WTC11 (cell line): ENCODE data around the gene MEGF11. TPM values are rescaled to one million over a fixed set of nuclear protein-coding genes. Genes with fewer than 3 reads are reported as not detected.

ENCODE experiments used
- ATAC-seq: fragments of 200-7000 bp; cut with Tn5 transposase; 2 replicates; pipeline ENCODE4 v1.10.0; 2021; ENCODE audit warnings: mild to moderate bottlenecking, moderate library complexity
- CTCF ChIA-PET: fragments of 300-600 bp; sonication (Branson Sonifier 250); formaldehyde crosslinking; loops from one replicate; lab custom pipeline; 2021; ENCODE audit warnings: antibody characterized with exemption; lab: Charles Lee
- POLR2A ChIA-PET: fragments of 350-600 bp; sonication (Branson Sonifier 250); formaldehyde crosslinking; loops from one replicate; lab custom pipeline; 2021; ENCODE audit warnings: antibody characterized with exemption; lab: Charles Lee
- DNase-seq: peaks from one replicate; pipeline ENCODE4 v3.0.0; 2021; ENCODE audit warnings: low spot score
- H3K27ac Mint-ChIP-seq: 2 replicates; pipeline ENCODE4 v1.8.0; 2021; ENCODE audit warnings: mixed read lengths
- H3K27me3 Mint-ChIP-seq: 2 replicates; pipeline ENCODE4 v1.8.0; 2021; ENCODE audit warnings: low read depth, mild to moderate bottlenecking, moderate library complexity, mixed read lengths
- H3K36me3 Mint-ChIP-seq: 2 replicates; pipeline ENCODE4 v1.8.0; 2021; ENCODE audit warnings: mixed read lengths
- H3K4me1 Mint-ChIP-seq: 2 replicates; pipeline ENCODE4 v1.8.0; 2022; ENCODE audit warnings: mixed read lengths
- H3K4me3 Mint-ChIP-seq: 2 replicates; pipeline ENCODE4 v1.8.0; 2021; ENCODE audit warnings: mild to moderate bottlenecking, moderate library complexity, mixed read lengths
- H3K9me3 Mint-ChIP-seq: 2 replicates; pipeline ENCODE4 v1.8.0; 2021; ENCODE audit warnings: mixed read lengths
- CREB1 ChIP-seq: sonication (generic); formaldehyde crosslinking; IDR thresholded peaks from 2 replicates; pipeline ENCODE4 v1.8.0; 2023; ENCODE audit warnings: mild to moderate bottlenecking, missing genetic modification reagents
- ESRRA ChIP-seq: sonication (generic); formaldehyde crosslinking; IDR thresholded peaks from 2 replicates; pipeline ENCODE4 v1.8.1; 2022; ENCODE audit warnings: mild to moderate bottlenecking, missing genetic modification reagents, borderline replicate concordance
- GTF2I ChIP-seq: fragments of 250-450 bp; sonication (Bioruptor Pico); conservative IDR thresholded peaks from 2 replicates; pipeline ENCODE4 v1.4.0; 2021; ENCODE audit warnings: mild to moderate bottlenecking
- JAZF1 ChIP-seq: fragments of 250-450 bp; sonication (Bioruptor Pico); IDR thresholded peaks from 2 replicates; pipeline ENCODE4 v1.9.0; 2021; ENCODE audit warnings: moderate library complexity, mild to moderate bottlenecking, inconsistent platforms
- MYBL2 ChIP-seq: sonication (generic); formaldehyde crosslinking; IDR thresholded peaks from 2 replicates; pipeline ENCODE4 v1.8.1; 2023; ENCODE audit warnings: mild to moderate bottlenecking, moderate library complexity, missing genetic modification reagents
- NFATC4 ChIP-seq: fragments of 250-450 bp; sonication (Bioruptor Pico); IDR thresholded peaks from 2 replicates; pipeline ENCODE4 v1.9.0; 2021; ENCODE audit warnings: mild to moderate bottlenecking
- NFYB ChIP-seq: sonication (generic); formaldehyde crosslinking; conservative IDR thresholded peaks from 2 replicates; pipeline ENCODE4 v1.8.0; 2022; ENCODE audit warnings: low read depth, missing genetic modification reagents
- NR1H2 ChIP-seq: sonication (generic); formaldehyde crosslinking; IDR thresholded peaks from 2 replicates; pipeline ENCODE4 v1.9.0; 2021; ENCODE audit warnings: mild to moderate bottlenecking, moderate library complexity, missing genetic modification reagents
- RELA ChIP-seq: sonication (generic); formaldehyde crosslinking; IDR thresholded peaks from 2 replicates; pipeline ENCODE4 v1.8.1; 2022; ENCODE audit warnings: missing genetic modification reagents, mild to moderate bottlenecking, borderline replicate concordance
- TEAD4 ChIP-seq: sonication (generic); formaldehyde crosslinking; IDR thresholded peaks from 2 replicates; pipeline ENCODE4 v1.8.0; 2022; ENCODE audit warnings: mild to moderate bottlenecking, missing genetic modification reagents
- TP53 ChIP-seq: sonication (generic); formaldehyde crosslinking; IDR thresholded peaks from 2 replicates; pipeline ENCODE4 v1.8.1; 2023; ENCODE audit warnings: mild to moderate bottlenecking, missing genetic modification reagents
- ZBTB21 ChIP-seq: sonication (generic); formaldehyde crosslinking; IDR thresholded peaks from 2 replicates; pipeline ENCODE4 v1.8.1; 2023; ENCODE audit warnings: mild to moderate bottlenecking, missing genetic modification reagents, borderline replicate concordance
- ZNF232 ChIP-seq: sonication (generic); formaldehyde crosslinking; IDR thresholded peaks from 2 replicates; pipeline ENCODE4 v1.8.0; 2022; ENCODE audit warnings: mild to moderate bottlenecking, missing genetic modification reagents
- ZNF263 ChIP-seq: sonication (generic); formaldehyde crosslinking; IDR thresholded peaks from 2 replicates; pipeline ENCODE4 v1.8.1; 2022; ENCODE audit warnings: low read depth, mild to moderate bottlenecking, moderate library complexity, missing genetic modification reagents
- total RNA-seq: library from RNA; stranded (reverse); gene quantifications from 3 replicates; pipeline ENCODE4 v1.2.3, GENCODE V29; 2021
- TF ChIP-seq, protein P1 (sequence below): sonication (generic); formaldehyde crosslinking; IDR thresholded peaks from 2 replicates; pipeline ENCODE4 v1.8.1; 2023; ENCODE audit warnings: mild to moderate bottlenecking, missing genetic modification reagents, borderline replicate concordance
- TF ChIP-seq, protein P2 (sequence below): fragments of 250-450 bp; sonication (Bioruptor Pico); IDR thresholded peaks from 2 replicates; pipeline ENCODE4 v1.9.0; 2021; ENCODE audit warnings: mild to moderate bottlenecking
- TF ChIP-seq, protein P3 (sequence below): sonication (generic); formaldehyde crosslinking; IDR thresholded peaks from 2 replicates; pipeline ENCODE4 v1.8.1; 2023; ENCODE audit warnings: mild to moderate bottlenecking, missing genetic modification reagents
- TF ChIP-seq, protein P4 (sequence below): sonication (generic); formaldehyde crosslinking; IDR thresholded peaks from 2 replicates; pipeline ENCODE4 v1.8.1; 2023; ENCODE audit warnings: mild to moderate bottlenecking, moderate library complexity, missing genetic modification reagents
- TF ChIP-seq, protein P5 (sequence below): sonication (generic); formaldehyde crosslinking; IDR thresholded peaks from 2 replicates; pipeline ENCODE4 v1.8.0; 2022; ENCODE audit warnings: mild to moderate bottlenecking, missing genetic modification reagents
- TF ChIP-seq, protein P6 (sequence below): sonication (generic); formaldehyde crosslinking; IDR thresholded peaks from 2 replicates; pipeline ENCODE4 v1.8.0; 2022; ENCODE audit warnings: mild to moderate bottlenecking, missing genetic modification reagents
- TF ChIP-seq, protein P7 (sequence below): sonication (generic); formaldehyde crosslinking; IDR thresholded peaks from 2 replicates; pipeline ENCODE4 v1.8.1; 2023; ENCODE audit warnings: mild to moderate bottlenecking, missing genetic modification reagents, moderate library complexity
- TF ChIP-seq, protein P8 (sequence below): fragments of 250-450 bp; sonication (Bioruptor Pico); conservative IDR thresholded peaks from 2 replicates; pipeline ENCODE4 v1.9.0; 2021; ENCODE audit warnings: mild to moderate bottlenecking

MEGF11 gene
- total RNA-seq, 1 experiment from 2014 or later, result 3.3 TPM

DNA sequence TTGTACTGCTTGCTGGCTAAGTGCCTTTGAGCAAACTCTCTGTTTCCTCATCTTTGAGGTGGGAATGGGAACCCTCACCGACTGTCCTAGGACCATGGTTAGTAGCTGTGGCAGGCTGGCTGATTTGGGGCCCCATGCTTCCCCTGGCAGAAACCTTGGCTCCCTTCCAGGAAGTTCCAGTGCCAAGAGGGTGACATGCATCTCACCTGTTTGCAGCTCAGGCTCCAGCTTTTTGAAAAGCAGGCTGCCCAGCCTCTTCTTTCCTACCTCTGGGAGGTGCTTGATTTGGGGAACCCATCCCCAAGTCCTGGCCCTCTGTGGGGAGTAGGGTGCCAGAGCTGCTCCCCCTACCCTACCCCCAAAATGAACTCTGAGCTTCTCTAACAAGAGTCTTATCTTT is 333.4 kb downstream of the MEGF11 start:
- Mint-ChIP-seq H3K9me3 (no peaks in the 10 kb centered on the region), H3K27me3 (no peaks in the 10 kb centered on the region), H3K4me1 (peaks cover 20% of the 10 kb centered on the region), H3K36me3 (no peaks in the 10 kb centered on the region), H3K27ac (no peak overlapping the region), H3K4me3 (no peak overlapping the region)
- POLR2A ChIA-PET, result no interaction called here
- TF ChIP-seq, protein P1, sequence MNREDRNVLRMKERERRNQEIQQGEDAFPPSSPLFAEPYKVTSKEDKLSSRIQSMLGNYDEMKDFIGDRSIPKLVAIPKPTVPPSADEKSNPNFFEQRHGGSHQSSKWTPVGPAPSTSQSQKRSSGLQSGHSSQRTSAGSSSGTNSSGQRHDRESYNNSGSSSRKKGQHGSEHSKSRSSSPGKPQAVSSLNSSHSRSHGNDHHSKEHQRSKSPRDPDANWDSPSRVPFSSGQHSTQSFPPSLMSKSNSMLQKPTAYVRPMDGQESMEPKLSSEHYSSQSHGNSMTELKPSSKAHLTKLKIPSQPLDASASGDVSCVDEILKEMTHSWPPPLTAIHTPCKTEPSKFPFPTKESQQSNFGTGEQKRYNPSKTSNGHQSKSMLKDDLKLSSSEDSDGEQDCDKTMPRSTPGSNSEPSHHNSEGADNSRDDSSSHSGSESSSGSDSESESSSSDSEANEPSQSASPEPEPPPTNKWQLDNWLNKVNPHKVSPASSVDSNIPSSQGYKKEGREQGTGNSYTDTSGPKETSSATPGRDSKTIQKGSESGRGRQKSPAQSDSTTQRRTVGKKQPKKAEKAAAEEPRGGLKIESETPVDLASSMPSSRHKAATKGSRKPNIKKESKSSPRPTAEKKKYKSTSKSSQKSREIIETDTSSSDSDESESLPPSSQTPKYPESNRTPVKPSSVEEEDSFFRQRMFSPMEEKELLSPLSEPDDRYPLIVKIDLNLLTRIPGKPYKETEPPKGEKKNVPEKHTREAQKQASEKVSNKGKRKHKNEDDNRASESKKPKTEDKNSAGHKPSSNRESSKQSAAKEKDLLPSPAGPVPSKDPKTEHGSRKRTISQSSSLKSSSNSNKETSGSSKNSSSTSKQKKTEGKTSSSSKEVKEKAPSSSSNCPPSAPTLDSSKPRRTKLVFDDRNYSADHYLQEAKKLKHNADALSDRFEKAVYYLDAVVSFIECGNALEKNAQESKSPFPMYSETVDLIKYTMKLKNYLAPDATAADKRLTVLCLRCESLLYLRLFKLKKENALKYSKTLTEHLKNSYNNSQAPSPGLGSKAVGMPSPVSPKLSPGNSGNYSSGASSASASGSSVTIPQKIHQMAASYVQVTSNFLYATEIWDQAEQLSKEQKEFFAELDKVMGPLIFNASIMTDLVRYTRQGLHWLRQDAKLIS, result no peak
- TF ChIP-seq ESRRA (CRISPR knock-in tag) (no peak), NR1H2 (CRISPR knock-in tag) (no peak), CREB1 (CRISPR knock-in tag) (no peak), NFYB (no peak), ZBTB21 (CRISPR knock-in tag) (no peak), MYBL2 (no peak)
- TF ChIP-seq, protein P2, sequence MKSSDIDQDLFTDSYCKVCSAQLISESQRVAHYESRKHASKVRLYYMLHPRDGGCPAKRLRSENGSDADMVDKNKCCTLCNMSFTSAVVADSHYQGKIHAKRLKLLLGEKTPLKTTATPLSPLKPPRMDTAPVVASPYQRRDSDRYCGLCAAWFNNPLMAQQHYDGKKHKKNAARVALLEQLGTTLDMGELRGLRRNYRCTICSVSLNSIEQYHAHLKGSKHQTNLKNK (CRISPR knock-in tag), result no peak
- TF ChIP-seq, protein P3, sequence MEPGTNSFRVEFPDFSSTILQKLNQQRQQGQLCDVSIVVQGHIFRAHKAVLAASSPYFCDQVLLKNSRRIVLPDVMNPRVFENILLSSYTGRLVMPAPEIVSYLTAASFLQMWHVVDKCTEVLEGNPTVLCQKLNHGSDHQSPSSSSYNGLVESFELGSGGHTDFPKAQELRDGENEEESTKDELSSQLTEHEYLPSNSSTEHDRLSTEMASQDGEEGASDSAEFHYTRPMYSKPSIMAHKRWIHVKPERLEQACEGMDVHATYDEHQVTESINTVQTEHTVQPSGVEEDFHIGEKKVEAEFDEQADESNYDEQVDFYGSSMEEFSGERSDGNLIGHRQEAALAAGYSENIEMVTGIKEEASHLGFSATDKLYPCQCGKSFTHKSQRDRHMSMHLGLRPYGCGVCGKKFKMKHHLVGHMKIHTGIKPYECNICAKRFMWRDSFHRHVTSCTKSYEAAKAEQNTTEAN (CRISPR knock-in tag), result no peak
- CTCF ChIA-PET, result no interaction called here
- ATAC-seq (no peak), DNase-seq (no peak)

DNA sequence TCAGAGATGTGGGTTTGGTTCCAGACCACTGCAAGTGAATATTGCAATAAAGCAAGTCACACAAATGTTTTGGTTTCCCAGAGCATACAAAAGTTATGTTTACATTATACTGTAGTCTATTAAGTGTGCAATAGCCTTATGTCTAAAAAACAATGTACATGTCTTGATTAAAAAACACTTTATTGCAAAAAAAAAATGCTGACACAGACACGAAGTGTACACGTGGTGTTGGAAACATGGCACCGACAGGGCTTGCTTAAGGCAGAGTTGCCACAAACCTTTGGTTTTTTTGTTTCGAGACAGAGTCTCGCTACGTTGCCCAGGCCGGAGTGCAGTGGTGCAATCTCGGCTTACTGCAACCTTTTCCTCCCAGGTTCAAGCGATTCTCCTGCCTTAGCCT is 334.2 kb downstream of the MEGF11 start:
- ATAC-seq, result no peak
- no peaks in the 10 kb centered on the region for H3K36me3 Mint-ChIP-seq
- H3K27me3 Mint-ChIP-seq, result no peaks in the 10 kb centered on the region
- DNase-seq, result no peak
- no peak overlapping the region for H3K27ac Mint-ChIP-seq
- POLR2A ChIA-PET, result no interaction called here
- no peak overlapping the region for H3K4me3 Mint-ChIP-seq
- TF ChIP-seq GTF2I (CRISPR knock-in tag) (no peak), JAZF1 (no peak), TP53 (no peak), ZNF263 (CRISPR knock-in tag) (no peak)
- H3K9me3 Mint-ChIP-seq, result no peaks in the 10 kb centered on the region
- CTCF ChIA-PET, result no interaction called here
- peaks cover 20% of the 10 kb centered on the region for H3K4me1 Mint-ChIP-seq

DNA sequence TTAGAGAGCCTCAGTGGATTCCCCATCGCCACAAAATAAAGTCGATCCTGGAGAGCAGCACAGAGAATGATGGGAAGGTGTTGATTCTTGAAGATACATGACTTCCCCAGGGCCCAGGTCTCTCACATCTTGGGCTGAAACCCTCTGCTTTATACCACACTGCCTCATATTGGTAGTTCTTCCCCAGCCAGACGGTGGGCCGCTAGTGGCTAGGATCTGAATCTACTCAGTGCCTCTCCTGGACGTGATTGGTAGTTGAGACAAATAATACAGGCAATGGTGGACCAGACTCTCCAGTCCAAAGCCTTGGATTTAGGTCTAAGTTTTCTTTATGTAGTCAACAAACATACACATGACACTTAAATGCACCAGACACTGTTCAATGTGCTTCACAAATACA is 334.6 kb downstream of the MEGF11 start:
- no peaks in the 10 kb centered on the region for H3K27me3 Mint-ChIP-seq
- no peaks in the 10 kb centered on the region for H3K9me3 Mint-ChIP-seq
- H3K27ac Mint-ChIP-seq, result no peak overlapping the region
- ChIA-PET CTCF (no interaction called here), POLR2A (no interaction called here)
- H3K36me3 Mint-ChIP-seq, result no peaks in the 10 kb centered on the region
- H3K4me1 Mint-ChIP-seq, result peaks cover 20% of the 10 kb centered on the region
- no peak overlapping the region for H3K4me3 Mint-ChIP-seq
- ATAC-seq, result no peak
- DNase-seq, result no peak
- TF ChIP-seq, protein P4, sequence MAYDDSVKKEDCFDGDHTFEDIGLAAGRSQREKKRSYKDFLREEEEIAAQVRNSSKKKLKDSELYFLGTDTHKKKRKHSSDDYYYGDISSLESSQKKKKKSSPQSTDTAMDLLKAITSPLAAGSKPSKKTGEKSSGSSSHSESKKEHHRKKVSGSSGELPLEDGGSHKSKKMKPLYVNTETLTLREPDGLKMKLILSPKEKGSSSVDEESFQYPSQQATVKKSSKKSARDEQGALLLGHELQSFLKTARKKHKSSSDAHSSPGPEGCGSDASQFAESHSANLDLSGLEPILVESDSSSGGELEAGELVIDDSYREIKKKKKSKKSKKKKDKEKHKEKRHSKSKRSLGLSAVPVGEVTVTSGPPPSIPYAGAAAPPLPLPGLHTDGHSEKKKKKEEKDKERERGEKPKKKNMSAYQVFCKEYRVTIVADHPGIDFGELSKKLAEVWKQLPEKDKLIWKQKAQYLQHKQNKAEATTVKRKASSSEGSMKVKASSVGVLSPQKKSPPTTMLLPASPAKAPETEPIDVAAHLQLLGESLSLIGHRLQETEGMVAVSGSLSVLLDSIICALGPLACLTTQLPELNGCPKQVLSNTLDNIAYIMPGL (CRISPR knock-in tag), result no peak
- TF ChIP-seq, protein P5, sequence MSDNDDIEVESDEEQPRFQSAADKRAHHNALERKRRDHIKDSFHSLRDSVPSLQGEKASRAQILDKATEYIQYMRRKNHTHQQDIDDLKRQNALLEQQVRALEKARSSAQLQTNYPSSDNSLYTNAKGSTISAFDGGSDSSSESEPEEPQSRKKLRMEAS (CRISPR knock-in tag), result no peak
- TF ChIP-seq MYBL2, result no peak
- TF ChIP-seq ZNF232 (CRISPR knock-in tag), result no peak
- TF ChIP-seq, protein P6, sequence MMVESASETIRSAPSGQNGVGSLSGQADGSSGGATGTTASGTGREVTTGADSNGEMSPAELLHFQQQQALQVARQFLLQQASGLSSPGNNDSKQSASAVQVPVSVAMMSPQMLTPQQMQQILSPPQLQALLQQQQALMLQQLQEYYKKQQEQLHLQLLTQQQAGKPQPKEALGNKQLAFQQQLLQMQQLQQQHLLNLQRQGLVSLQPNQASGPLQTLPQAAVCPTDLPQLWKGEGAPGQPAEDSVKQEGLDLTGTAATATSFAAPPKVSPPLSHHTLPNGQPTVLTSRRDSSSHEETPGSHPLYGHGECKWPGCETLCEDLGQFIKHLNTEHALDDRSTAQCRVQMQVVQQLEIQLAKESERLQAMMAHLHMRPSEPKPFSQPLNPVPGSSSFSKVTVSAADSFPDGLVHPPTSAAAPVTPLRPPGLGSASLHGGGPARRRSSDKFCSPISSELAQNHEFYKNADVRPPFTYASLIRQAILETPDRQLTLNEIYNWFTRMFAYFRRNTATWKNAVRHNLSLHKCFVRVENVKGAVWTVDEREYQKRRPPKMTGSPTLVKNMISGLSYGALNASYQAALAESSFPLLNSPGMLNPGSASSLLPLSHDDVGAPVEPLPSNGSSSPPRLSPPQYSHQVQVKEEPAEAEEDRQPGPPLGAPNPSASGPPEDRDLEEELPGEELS (CRISPR knock-in tag), result no peak
- TF ChIP-seq NFATC4 (CRISPR knock-in tag), result no peak
- no peak for TF ChIP-seq RELA
- TF ChIP-seq, protein P7, sequence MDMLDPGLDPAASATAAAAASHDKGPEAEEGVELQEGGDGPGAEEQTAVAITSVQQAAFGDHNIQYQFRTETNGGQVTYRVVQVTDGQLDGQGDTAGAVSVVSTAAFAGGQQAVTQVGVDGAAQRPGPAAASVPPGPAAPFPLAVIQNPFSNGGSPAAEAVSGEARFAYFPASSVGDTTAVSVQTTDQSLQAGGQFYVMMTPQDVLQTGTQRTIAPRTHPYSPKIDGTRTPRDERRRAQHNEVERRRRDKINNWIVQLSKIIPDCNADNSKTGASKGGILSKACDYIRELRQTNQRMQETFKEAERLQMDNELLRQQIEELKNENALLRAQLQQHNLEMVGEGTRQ, result no peak
- TF ChIP-seq, protein P8, sequence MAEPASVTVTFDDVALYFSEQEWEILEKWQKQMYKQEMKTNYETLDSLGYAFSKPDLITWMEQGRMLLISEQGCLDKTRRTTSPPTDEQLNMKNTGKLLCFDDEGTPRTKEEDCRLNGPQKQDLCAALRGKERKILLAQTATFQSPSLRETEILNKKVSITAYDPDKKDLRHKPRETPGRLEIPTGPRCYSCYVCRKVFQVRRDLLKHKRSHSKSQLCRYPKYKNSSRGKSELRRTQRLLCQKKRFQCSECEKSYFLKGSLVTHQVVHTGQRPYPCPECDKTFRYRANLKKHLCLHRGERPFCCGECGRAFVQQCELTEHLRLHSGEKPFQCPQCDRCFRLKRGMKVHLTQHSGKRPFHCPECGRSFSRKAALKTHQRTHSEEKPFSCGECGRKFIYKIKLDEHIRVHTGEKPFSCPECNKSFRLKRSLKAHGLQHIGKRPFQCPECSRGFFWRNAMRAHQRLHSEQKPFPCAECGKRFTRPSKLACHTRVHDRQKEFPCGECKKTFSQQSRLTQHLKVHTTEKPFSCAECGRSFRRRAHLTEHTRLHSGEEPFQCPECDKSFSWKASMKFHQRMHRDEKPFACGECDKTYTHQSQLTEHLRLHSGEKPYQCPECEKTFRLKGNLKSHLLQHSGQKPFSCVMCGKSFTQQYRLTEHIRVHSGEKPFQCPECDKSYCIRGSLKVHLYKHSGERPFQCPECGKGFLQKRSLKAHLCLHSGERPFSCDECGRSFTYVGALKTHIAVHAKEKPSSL, result no peak
- no peak for TF ChIP-seq TEAD4 (CRISPR knock-in tag)
